GM19452 (cell line): ENCODE results near the gene PSMC1.

Experiments used
- ATAC-seq: cut with Tn5 transposase; IDR thresholded peaks from one replicate; pipeline ENCODE4 v1.9.1; 2021; ENCODE audit not compliant: unreplicated experiment

Gene PSMC1

DNA sequence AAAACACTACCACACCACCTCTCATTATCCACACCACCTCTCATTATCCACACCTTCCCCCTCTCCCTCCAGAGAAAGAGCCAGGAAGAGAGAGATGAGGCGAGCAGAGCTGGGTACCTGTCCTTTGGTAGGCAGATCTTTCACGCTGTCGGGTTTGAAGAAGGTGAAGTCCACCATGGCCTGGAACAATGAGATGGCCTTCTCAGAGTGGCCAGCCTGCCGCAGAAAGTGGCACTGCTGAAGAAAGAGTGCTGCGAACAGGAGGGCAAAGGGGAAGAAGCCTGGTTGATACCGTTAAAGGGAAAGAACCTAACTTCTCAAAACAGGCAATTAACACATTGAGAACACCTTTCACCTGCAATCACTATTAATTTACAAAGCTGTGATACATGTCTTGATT, 44.8 kb downstream of the PSMC1 start:
- ATAC-seq, result no peak

- no peak for ATAC-seq
Observed at GRCh38 chr14:90301668-90302090, 45.3 kb downstream of the PSMC1 start.

- no peak for ATAC-seq
Observed at GRCh38 chr14:90302529-90303303, 46.4 kb downstream of the PSMC1 start.

DNA sequence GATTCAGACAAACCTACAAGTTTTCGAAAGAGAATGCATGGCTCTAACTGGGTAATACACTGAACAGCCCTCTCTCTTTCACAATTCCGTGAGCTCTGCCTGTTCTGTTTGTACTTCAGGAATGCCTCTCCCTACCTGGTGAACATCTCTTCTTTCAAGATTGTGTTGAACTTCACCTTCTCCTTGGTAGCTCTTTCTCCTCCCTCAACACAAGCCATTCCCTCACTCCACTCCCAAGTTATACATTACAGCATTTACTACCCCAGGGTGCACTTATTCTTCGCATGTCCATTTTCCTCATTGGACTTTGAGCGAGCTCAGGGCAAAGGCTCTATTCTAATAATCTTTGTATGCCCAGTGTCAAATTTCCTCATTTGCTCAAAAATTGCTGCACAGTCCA, 47.1 kb downstream of the PSMC1 start:
- no peak for ATAC-seq

- ATAC-seq, result no peak
Observed at GRCh38 chr14:90304502-90304901, 48.1 kb downstream of the PSMC1 start.

GRCh38 chr14:90305176-90305601, 48.8 kb downstream of the PSMC1 start:
- ATAC-seq, result no peak

DNA sequence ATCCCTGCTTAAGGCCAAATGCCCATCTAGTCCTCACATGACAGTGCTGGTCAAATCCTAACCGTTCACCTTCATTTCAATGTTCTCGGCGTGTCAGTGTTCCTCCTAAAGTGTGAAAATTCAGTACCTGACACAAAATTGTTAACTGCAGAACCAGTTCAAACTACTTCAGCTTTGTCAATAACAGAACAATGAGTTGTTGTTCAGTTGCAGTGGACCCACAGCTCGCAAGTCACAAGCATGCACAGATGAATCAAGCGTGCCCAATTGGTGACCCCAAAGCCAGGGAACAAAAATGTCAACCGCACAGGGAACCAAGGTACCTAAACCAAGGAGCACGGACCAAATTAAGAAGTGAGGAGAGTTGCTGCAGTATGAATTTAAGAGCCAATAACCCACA, 52.2 kb downstream of the PSMC1 start:
- ATAC-seq, result no peak

DNA sequence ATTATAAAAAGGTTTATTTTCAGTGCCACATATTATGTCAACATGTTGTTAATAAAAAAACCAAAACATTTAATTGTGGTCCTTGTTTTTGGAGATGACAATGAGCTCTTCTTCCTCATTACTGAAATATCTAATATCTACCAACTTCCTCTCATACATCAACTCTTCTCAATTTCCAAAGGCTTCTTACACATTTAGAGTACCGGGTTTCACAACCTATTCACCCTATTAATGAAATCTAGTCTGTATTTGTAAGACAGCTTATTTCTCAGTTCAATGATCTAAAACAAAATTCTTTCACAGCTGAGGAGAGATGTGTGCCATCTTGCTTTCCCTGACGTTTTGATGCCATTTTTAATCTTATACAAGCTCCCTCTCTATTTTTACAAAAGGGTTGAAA, 60.9 kb downstream of the PSMC1 start:
- no peak for ATAC-seq

GRCh38 chr14:90318016-90318415, 61.7 kb downstream of the PSMC1 start:
- ATAC-seq, result no peak

DNA sequence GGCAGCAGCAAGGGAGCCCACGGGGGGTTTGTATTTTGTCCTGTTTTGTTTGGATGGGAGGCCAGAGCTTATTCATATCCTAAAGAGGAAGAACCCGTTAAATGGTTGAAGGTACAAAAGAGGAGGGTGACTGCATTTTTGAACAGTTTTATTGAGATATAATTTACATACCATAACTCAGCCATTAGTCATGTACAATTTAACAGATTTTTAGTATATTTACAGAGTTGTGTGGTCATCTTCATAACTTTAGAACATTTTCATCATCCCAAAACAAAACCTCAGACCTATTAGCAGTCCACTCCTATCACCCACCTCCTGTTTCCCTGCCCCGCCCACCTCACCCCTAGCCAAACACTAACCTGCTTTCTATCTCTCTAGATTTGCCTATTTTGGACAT, 62.8 kb downstream of the PSMC1 start:
- ATAC-seq, result no peak

- ATAC-seq, result no peak
Observed at GRCh38 chr14:90319634-90320541, 63.5 kb downstream of the PSMC1 start.

GRCh38 chr14:90321891-90322290, 65.5 kb downstream of the PSMC1 start:
- no peak for ATAC-seq
